Esophagus squamous epithelium (tissue), 4 donors: ENCODE data around the gene SPATA9.

Experiments used
- CTCF ChIP-seq, 6 experiments: fragments of 450-650 bp in 4 of 6; fragments of 200-600 bp in 2 of 6; sonication (generic) in 2 of 6; IDR thresholded peaks; one replicate each; pipeline ENCODE4 v1.5.1; 2016 to 2019; ENCODE audit warnings: antibody characterized with exemption in 6 of 6, mild to moderate bottlenecking in 4 of 6, moderate library complexity in 4 of 6
- POLR2A ChIP-seq, 4 donors: fragments of 450-650 bp; IDR thresholded peaks; one replicate each; pipeline ENCODE4 v1.6.1; 2017; ENCODE audit warnings: antibody characterized with exemption in 4 of 4, mild to moderate bottlenecking in 4 of 4, moderate library complexity in 3 of 4

- TF ChIP-seq CTCF (IDR thresholded peaks at IDR 0.05) (no peak), POLR2A (IDR thresholded peaks at IDR 0.05) (no peak)
Measured at GRCh38 chr5:95723632-95724369, 41.0 kb upstream of the SPATA9 start.
